ACC112 (cell line): Measurements from ENCODE around the gene TRERF1.

Experiments
- H2AFZ ChIP-seq: fragments of 200-600 bp; sonication (generic); one replicate; pipeline ENCODE4 v1.6.0; 2017; ENCODE audit warnings: antibody characterized with exemption, low read length; ENCODE audit not compliant: unreplicated experiment
- H3K27ac ChIP-seq: fragments of 200-600 bp; sonication (generic); 2 replicates; pipeline ENCODE4 v1.5.1; 2014; ENCODE audit warnings: low read depth, mild to moderate bottlenecking, antibody characterized with exemption, low read length, moderate library complexity
- H3K27me3 ChIP-seq: fragments of 200-600 bp; sonication (generic); 2 replicates; pipeline ENCODE4 v1.6.1; 2014; ENCODE audit warnings: mild to moderate bottlenecking, antibody characterized with exemption, low read length, moderate library complexity, mixed read lengths; ENCODE audit not compliant: insufficient read depth
- H3K36me3 ChIP-seq: fragments of 200-600 bp; sonication (generic); 2 replicates; pipeline ENCODE4 v1.6.1; 2016; ENCODE audit warnings: mild to moderate bottlenecking, antibody characterized with exemption, low read length, moderate library complexity, mixed read lengths; ENCODE audit not compliant: insufficient read depth
- H3K4me1 ChIP-seq: fragments of 200-600 bp; sonication (generic); one replicate; pipeline ENCODE4 v1.6.1; 2016; ENCODE audit warnings: low read length, mixed read lengths; ENCODE audit not compliant: insufficient read depth, unreplicated experiment, control insufficient read depth
- H3K4me3 ChIP-seq: fragments of 200-600 bp; sonication (generic); 2 replicates; pipeline ENCODE4 v1.5.1; 2014; ENCODE audit warnings: mild to moderate bottlenecking, low read depth, low read length
- H3K79me2 ChIP-seq: fragments of 200-600 bp; sonication (generic); one replicate; pipeline ENCODE4 v1.6.0; 2016; ENCODE audit warnings: low read length; ENCODE audit not compliant: control insufficient read depth, unreplicated experiment, insufficient read depth

The TRERF1 gene

GRCh38 chr6:42394151-42394550, 57.6 kb downstream of the TRERF1 start:
- no peaks in the 10 kb centered on the region for H3K27me3 ChIP-seq
- no peak overlapping the region for H3K27ac ChIP-seq
- no peaks in the 10 kb centered on the region for H3K4me1 ChIP-seq
- no peak overlapping the region for H3K4me3 ChIP-seq
- no peaks in the 10 kb centered on the region for H3K36me3 ChIP-seq
- H2AFZ ChIP-seq = no peak overlapping the region
- peaks cover 33% of the 10 kb centered on the region for H3K79me2 ChIP-seq

GRCh38 chr6:42393339-42393738, 58.4 kb downstream of the TRERF1 start:
- H3K79me2 ChIP-seq = peaks cover 25% of the 10 kb centered on the region
- no peaks in the 10 kb centered on the region for H3K36me3 ChIP-seq
- no peaks in the 10 kb centered on the region for H3K27me3 ChIP-seq
- H3K4me3 ChIP-seq = no peak overlapping the region
- H2AFZ ChIP-seq = no peak overlapping the region
- no peak overlapping the region for H3K27ac ChIP-seq
- H3K4me1 ChIP-seq = no peaks in the 10 kb centered on the region

DNA sequence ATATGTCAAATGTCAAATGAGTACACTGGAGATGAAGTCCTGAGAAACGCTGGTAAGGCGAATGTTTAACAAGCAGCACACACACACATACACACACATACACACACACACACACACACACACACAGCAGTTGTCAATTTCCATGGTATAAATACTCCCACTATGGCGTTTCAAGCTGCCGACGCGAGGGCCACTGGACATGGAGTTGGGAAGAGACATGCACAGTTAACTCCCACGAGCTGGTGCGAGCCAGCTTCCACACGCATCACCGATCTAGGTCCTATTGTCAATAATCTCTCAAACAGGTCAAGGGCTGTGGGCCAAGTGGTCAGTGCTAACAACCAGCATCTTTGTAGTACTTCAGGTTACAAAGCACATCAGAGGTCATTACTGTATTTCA, 58.9 kb downstream of the TRERF1 start:
- no peaks in the 10 kb centered on the region for H3K36me3 ChIP-seq
- no peaks in the 10 kb centered on the region for H3K27me3 ChIP-seq
- H3K4me3 ChIP-seq = no peak overlapping the region
- H3K27ac ChIP-seq = no peak overlapping the region
- H3K4me1 ChIP-seq = no peaks in the 10 kb centered on the region
- H3K79me2 ChIP-seq = peaks cover 22% of the 10 kb centered on the region
- H2AFZ ChIP-seq = no peak overlapping the region

- Histone ChIP-seq H2AFZ (no peak overlapping the region), H3K4me3 (no peak overlapping the region), H3K27ac (no peak overlapping the region), H3K79me2 (peaks cover 19% of the 10 kb centered on the region), H3K27me3 (no peaks in the 10 kb centered on the region), H3K36me3 (no peaks in the 10 kb centered on the region), H3K4me1 (no peaks in the 10 kb centered on the region)
These were observed 60.3 kb downstream of the TRERF1 start for GRCh38 chr6:42391441-42391840.

GRCh38 chr6:42390228-42390934, 61.3 kb downstream of the TRERF1 start:
- no peak overlapping the region for H2AFZ ChIP-seq
- H3K27me3 ChIP-seq = no peaks in the 10 kb centered on the region
- H3K4me3 ChIP-seq = no peak overlapping the region
- H3K4me1 ChIP-seq = no peaks in the 10 kb centered on the region
- peaks cover 14% of the 10 kb centered on the region for H3K79me2 ChIP-seq
- H3K27ac ChIP-seq = no peak overlapping the region
- H3K36me3 ChIP-seq = no peaks in the 10 kb centered on the region

- Histone ChIP-seq H3K4me1 (no peaks in the 10 kb centered on the region), H3K27me3 (no peaks in the 10 kb centered on the region), H3K79me2 (peaks cover 9% of the 10 kb centered on the region), H3K36me3 (no peaks in the 10 kb centered on the region), H3K27ac (no peak overlapping the region), H2AFZ (no peak overlapping the region), H3K4me3 (no peak overlapping the region)
These were observed 62.0 kb downstream of the TRERF1 start for GRCh38 chr6:42389736-42390135.

DNA sequence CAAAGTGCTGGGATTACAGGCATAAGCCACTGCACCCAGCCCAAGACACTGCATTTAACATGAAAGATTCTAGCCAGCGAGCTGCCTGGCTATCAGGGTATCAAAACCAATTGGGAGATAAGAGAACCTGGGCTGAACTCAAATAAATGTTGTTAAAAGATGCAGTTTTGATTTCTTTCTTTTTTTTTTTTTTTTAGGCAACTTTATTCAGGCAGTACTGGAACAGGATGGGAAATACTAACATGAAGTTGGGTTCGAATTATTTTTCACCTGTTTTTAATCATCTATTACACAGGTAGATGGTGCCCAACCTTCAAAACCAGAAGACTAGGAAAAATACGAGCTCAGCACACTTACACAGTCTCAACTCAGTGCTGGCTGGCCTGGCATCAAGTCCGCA, 63.7 kb downstream of the TRERF1 start:
- H3K4me3 ChIP-seq = no peak overlapping the region
- no peaks in the 10 kb centered on the region for H3K27me3 ChIP-seq
- no peak overlapping the region for H3K27ac ChIP-seq
- no peaks in the 10 kb centered on the region for H3K36me3 ChIP-seq
- no peaks in the 10 kb centered on the region for H3K4me1 ChIP-seq
- no peak overlapping the region for H2AFZ ChIP-seq
- H3K79me2 ChIP-seq = peaks cover 5% of the 10 kb centered on the region

DNA sequence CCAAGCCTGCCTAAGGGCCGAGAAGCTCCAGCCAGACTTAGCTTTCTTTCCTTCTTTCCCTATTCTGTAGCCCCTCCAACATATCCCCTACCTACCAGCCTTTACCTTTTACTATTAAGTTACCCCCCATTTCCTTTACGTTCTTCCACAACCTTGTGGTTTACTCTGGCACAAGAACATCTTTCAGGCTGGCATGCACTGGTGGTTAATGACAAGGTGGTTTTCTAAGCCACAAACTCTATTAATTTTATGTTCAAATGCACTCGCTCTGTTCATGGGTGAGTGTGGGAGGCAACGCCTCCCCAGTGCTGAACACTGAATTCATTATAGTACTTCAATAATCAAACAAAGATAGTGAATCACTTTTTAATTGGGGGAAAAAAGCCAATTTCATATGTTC, 64.4 kb downstream of the TRERF1 start:
- no peaks in the 10 kb centered on the region for H3K27me3 ChIP-seq
- H3K79me2 ChIP-seq = peaks cover 8% of the 10 kb centered on the region

DNA sequence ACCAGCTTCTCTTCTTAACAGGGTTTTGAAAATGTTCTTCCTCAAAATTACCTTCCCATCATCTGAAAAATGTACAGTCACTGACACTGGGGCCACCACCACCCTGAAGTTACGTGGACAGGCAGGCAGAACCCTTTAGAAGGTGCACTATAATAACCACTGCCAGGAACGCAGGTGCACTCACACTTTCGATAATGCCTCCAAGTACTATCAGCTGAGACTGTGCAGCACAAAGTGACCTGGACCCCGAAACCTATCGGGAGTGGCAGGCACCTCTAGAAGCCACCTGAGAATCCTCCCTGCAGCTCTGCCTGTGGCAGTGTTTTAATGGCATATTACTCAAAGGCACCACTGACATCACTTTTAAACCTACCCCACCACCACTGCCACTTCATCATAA, 66.4 kb downstream of the TRERF1 start:
- Histone ChIP-seq H3K4me3 (no peak overlapping the region), H3K79me2 (peaks cover 21% of the 10 kb centered on the region), H2AFZ (no peak overlapping the region), H3K27ac (no peak overlapping the region), H3K4me1 (no peaks in the 10 kb centered on the region), H3K36me3 (no peaks in the 10 kb centered on the region), H3K27me3 (no peaks in the 10 kb centered on the region)

More for the DNA sequence above, 64.4 kb downstream of the TRERF1 start:
- Histone ChIP-seq H3K36me3 (no peaks in the 10 kb centered on the region), H3K27ac (no peak overlapping the region), H3K4me1 (no peaks in the 10 kb centered on the region), H2AFZ (no peak overlapping the region), H3K4me3 (no peak overlapping the region)

- H3K27ac ChIP-seq = no peak overlapping the region
- no peaks in the 10 kb centered on the region for H3K27me3 ChIP-seq
- H3K36me3 ChIP-seq = no peaks in the 10 kb centered on the region
- no peak overlapping the region for H3K4me3 ChIP-seq
- no peaks in the 10 kb centered on the region for H3K4me1 ChIP-seq
- H2AFZ ChIP-seq = no peak overlapping the region
- peaks cover 25% of the 10 kb centered on the region for H3K79me2 ChIP-seq
These were observed 68.1 kb downstream of the TRERF1 start for GRCh38 chr6:42383421-42384205.

DNA sequence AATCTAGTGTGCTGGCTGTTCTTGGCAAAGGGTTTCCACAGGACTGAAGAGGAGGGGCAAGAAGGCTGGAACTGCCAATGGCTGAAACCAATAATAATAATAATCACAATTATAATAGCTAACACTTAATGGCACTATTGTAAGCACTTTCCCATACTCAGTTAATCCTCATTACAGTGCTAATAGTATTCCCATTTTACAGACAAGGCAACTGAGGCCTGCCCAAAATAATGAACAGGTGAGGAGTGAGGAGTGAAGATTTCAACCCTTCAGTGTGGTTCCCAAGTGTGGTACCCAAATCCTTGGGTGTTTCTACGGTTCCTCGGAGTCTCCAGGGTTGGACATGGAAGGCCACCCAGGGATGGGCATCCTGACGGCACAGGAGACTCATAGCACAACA, 69.9 kb downstream of the TRERF1 start:
- no peak overlapping the region for H3K27ac ChIP-seq
- no peaks in the 10 kb centered on the region for H3K36me3 ChIP-seq
- no peaks in the 10 kb centered on the region for H3K27me3 ChIP-seq
- no peak overlapping the region for H3K4me3 ChIP-seq
- H3K4me1 ChIP-seq = no peaks in the 10 kb centered on the region
- H2AFZ ChIP-seq = no peak overlapping the region
- peaks cover 26% of the 10 kb centered on the region for H3K79me2 ChIP-seq
